Neural progenitor cell (in vitro differentiated cells): ENCODE measurements around the gene STK4. TPM values are rescaled to one million over a fixed set of nuclear protein-coding genes. Genes with fewer than 3 reads are reported as not detected.
A peak's percentile ranks its signal among the peaks of the same experiment; 100 is the strongest.

ENCODE experiments used
- DNase-seq: peaks from one replicate; pipeline ENCODE4 v3.0.0-alpha.2; 2016; ENCODE audit warnings: low spot score
- H2AFZ ChIP-seq: fragments of 200-600 bp; sonication (generic); replicated peaks from 2 replicates; pipeline ENCODE4 v1.6.1; 2016; ENCODE audit warnings: antibody characterized with exemption
- H3F3A ChIP-seq: fragments of 200-600 bp; sonication (generic); 2 replicates; pipeline ENCODE4 v1.6.1; 2016; ENCODE audit warnings: antibody characterized with exemption, low read depth
- H3K27ac ChIP-seq: fragments of 200-600 bp; sonication (generic); 2 replicates; pipeline ENCODE4 v1.5.1; 2016; ENCODE audit warnings: mild to moderate bottlenecking
- H3K27me3 ChIP-seq: fragments of 200-600 bp; sonication (generic); 2 replicates; pipeline ENCODE4 v1.6.1; 2016; ENCODE audit warnings: mild to moderate bottlenecking, moderate library complexity
- H3K36me3 ChIP-seq: fragments of 200-600 bp; sonication (generic); 2 replicates; pipeline ENCODE4 v1.5.1; 2016
- H3K4me1 ChIP-seq: fragments of 200-600 bp; sonication (generic); 2 replicates; pipeline ENCODE4 v1.6.1; 2016; ENCODE audit warnings: mixed run types
- H3K4me2 ChIP-seq: fragments of 200-600 bp; sonication (generic); 2 replicates; pipeline ENCODE4 v1.6.1; 2016
- H3K4me3 ChIP-seq: fragments of 200-600 bp; sonication (generic); 2 replicates; pipeline ENCODE4 v1.5.1; 2016
- H3K79me2 ChIP-seq: fragments of 200-600 bp; sonication (generic); 2 replicates; pipeline ENCODE4 v1.6.1; 2016; ENCODE audit warnings: low read depth
- H3K9ac ChIP-seq: fragments of 200-600 bp; sonication (generic); 2 replicates; pipeline ENCODE4 v1.6.1; 2016
- H3K9me3 ChIP-seq: fragments of 200-600 bp; sonication (generic); 2 replicates; pipeline ENCODE4 v1.5.1; 2016; ENCODE audit warnings: low read depth
- H4K20me1 ChIP-seq: fragments of 200-600 bp; sonication (generic); 2 replicates; pipeline ENCODE4 v1.6.1; 2016; ENCODE audit warnings: low read depth
- H3K27ac Mint-ChIP-seq: 3 replicates; pipeline ENCODE4 v1.8.0; 2021; ENCODE audit warnings: mixed read lengths
- H3K27me3 Mint-ChIP-seq: 2 replicates; pipeline ENCODE4 v1.8.0; 2022; ENCODE audit warnings: low read depth, mild to moderate bottlenecking, inconsistent platforms, moderate library complexity, mixed read lengths; ENCODE audit not compliant: insufficient read depth
- H3K36me3 Mint-ChIP-seq: 3 replicates; pipeline ENCODE4 v1.8.0; 2021; ENCODE audit warnings: mixed read lengths
- H3K4me1 Mint-ChIP-seq: 3 replicates; pipeline ENCODE4 v1.8.0; 2021; ENCODE audit warnings: mixed read lengths
- H3K4me3 Mint-ChIP-seq: 3 replicates; pipeline ENCODE4 v1.8.0; 2021; ENCODE audit warnings: mild to moderate bottlenecking, moderate library complexity, mixed read lengths
- H3K9me3 Mint-ChIP-seq: 3 replicates; pipeline ENCODE4 v1.8.0; 2020; ENCODE audit warnings: mixed read lengths
- CTCF ChIP-seq: fragments of 200-600 bp; sonication (generic); IDR thresholded peaks from 2 replicates; pipeline ENCODE4 v1.5.1; 2017; ENCODE audit warnings: antibody characterized with exemption, mild to moderate bottlenecking
- EZH2 ChIP-seq: fragments of 200-600 bp; sonication (generic); IDR thresholded peaks from 2 replicates; pipeline ENCODE4 v1.6.1; 2017; ENCODE audit warnings: antibody characterized with exemption, mild to moderate bottlenecking, moderate library complexity
- EZH2phosphoT487 ChIP-seq: fragments of 200-600 bp; sonication (generic); IDR thresholded peaks from 2 replicates; pipeline ENCODE4 v1.6.1; 2017; ENCODE audit warnings: antibody characterized with exemption
- total RNA-seq: library from RNA; depleted of rRNA; stranded (reverse); fragments of >200 nt; gene quantifications from 2 replicates; pipeline ENCODE4 v1.2.3, GENCODE V29; 2015; ENCODE audit warnings: low replicate concordance

STK4 gene
- total RNA-seq, 1 donor from 2014 or later, result 46.1 TPM

GRCh38 chr20:44960103-44960852, 6.0 kb upstream of the STK4 start, which contains the start of gene TOMM34:
Gene TOMM34 (minus strand): TSS chr20:44960397. CDS start chr20:44960333, 64 bp downstream.
- peak within 1 kb of the TSS; percentile 46 for H3K9ac ChIP-seq

GRCh38 chr20:44961011-44961869, 5.1 kb upstream of the STK4 start:
- peak overlapping the region; percentile 95 for H3K4me3 Mint-ChIP-seq
- DNase-seq, result no peak
- H3K9me3 Mint-ChIP-seq, result no peaks in the 10 kb centered on the region
- Histone ChIP-seq H3F3A (peaks cover 20% of the 10 kb centered on the region), H3K4me2 (no peak overlapping the region), H3K27me3 (no peaks in the 10 kb centered on the region), H3K27ac (no peak overlapping the region), H3K4me1 (peaks cover 17% of the 10 kb centered on the region), H3K36me3 (no peaks in the 10 kb centered on the region), H3K4me3 (no peak overlapping the region), H3K9ac (no peak overlapping the region), H2AFZ (no peak overlapping the region), H3K79me2 (peaks cover 31% of the 10 kb centered on the region), H3K9me3 (no peaks in the 10 kb centered on the region), H4K20me1 (peaks cover 14% of the 10 kb centered on the region)
- no peak overlapping the region for H3K27ac Mint-ChIP-seq
- peaks cover 4% of the 10 kb centered on the region for H3K27me3 Mint-ChIP-seq
- TF ChIP-seq EZH2, result no peak
- no peak for TF ChIP-seq CTCF
- TF ChIP-seq EZH2phosphoT487, result no peak
- H3K4me1 Mint-ChIP-seq, result peaks cover 38% of the 10 kb centered on the region
- H3K36me3 Mint-ChIP-seq, result peaks cover under 1% of the 10 kb centered on the region

More at GRCh38 chr20:44960103-44960852, 6.0 kb upstream of the STK4 start, which contains the start of gene TOMM34:
- Histone ChIP-seq H3K9me3 (no peaks in the 10 kb centered on the region), H3K36me3 (no peaks in the 10 kb centered on the region), H3K4me1 (peaks cover 17% of the 10 kb centered on the region), H3K27ac (no peak within 1 kb of the TSS), H3K4me3 (peak within 1 kb of the TSS; percentile 73), H3K27me3 (no peaks in the 10 kb centered on the region), H3K4me2 (peak within 1 kb of the TSS; percentile 87), H3K79me2 (peaks cover 31% of the 10 kb centered on the region), H3F3A (peaks cover 12% of the 10 kb centered on the region), H4K20me1 (peaks cover 14% of the 10 kb centered on the region), H2AFZ (no peak within 1 kb of the TSS)
- peak; percentile 97 for DNase-seq
- peaks cover 35% of the 10 kb centered on the region for H3K4me1 Mint-ChIP-seq
- H3K27ac Mint-ChIP-seq, result peak within 1 kb of the TSS; percentile 67
- H3K36me3 Mint-ChIP-seq, result peaks cover 6% of the 10 kb centered on the region
- peaks cover 4% of the 10 kb centered on the region for H3K27me3 Mint-ChIP-seq
- peak within 1 kb of the TSS; percentile 95 for H3K4me3 Mint-ChIP-seq
- no peaks in the 10 kb centered on the region for H3K9me3 Mint-ChIP-seq
- TF ChIP-seq EZH2 (peak; percentile 52), CTCF (no peak), EZH2phosphoT487 (no peak)

DNA sequence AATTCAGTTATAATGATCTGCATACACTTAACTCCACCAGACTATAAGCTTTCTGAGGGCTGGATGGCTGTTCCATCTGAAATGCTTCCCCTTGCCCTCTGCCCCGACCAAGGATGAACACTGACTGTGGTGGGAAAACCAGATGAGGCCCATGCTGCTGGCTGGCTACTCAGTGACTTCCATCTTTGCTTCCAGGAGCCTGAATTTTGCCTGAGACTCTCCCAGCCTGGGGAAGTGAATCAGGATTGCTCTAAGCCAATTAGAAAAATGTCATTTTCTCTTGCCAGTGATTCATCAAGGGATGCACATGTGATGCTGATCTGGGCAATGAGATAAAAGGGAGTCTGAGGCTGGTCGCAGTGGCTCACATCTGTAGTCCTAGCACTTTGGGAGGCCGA, 4.4 kb upstream of the STK4 start:
- peaks cover 7% of the 10 kb centered on the region for H3K27me3 Mint-ChIP-seq

More for the DNA sequence above, 4.4 kb upstream of the STK4 start:
- H4K20me1 ChIP-seq, result peaks cover 15% of the 10 kb centered on the region
- H3K4me1 ChIP-seq, result peaks cover 17% of the 10 kb centered on the region
- H3K36me3 Mint-ChIP-seq, result no peaks in the 10 kb centered on the region
- no peaks in the 10 kb centered on the region for H3K9me3 Mint-ChIP-seq
- H3K4me3 Mint-ChIP-seq, result no peak overlapping the region
- H3K27ac Mint-ChIP-seq, result no peak overlapping the region
- H3K4me3 ChIP-seq, result no peak overlapping the region
- H3K9me3 ChIP-seq, result no peaks in the 10 kb centered on the region
- no peak overlapping the region for H2AFZ ChIP-seq
- no peaks in the 10 kb centered on the region for H3K27me3 ChIP-seq
- H3K79me2 ChIP-seq, result peaks cover 36% of the 10 kb centered on the region
- H3F3A ChIP-seq, result peaks cover 20% of the 10 kb centered on the region
- H3K36me3 ChIP-seq, result no peaks in the 10 kb centered on the region
- no peak for TF ChIP-seq EZH2
- TF ChIP-seq CTCF, result no peak
- no peak for TF ChIP-seq EZH2phosphoT487
- H3K4me1 Mint-ChIP-seq, result peaks cover 43% of the 10 kb centered on the region
- H3K9ac ChIP-seq, result no peak overlapping the region
- DNase-seq, result no peak
- H3K27ac ChIP-seq, result no peak overlapping the region
- no peak overlapping the region for H3K4me2 ChIP-seq
